ENCODE measurements around the gene PHLPP1.
"Not testable (repeated sequence)": the region's sequence is repeated elsewhere in the genome, so short reads cannot be mapped to it uniquely, and the experiment has no call there.

The PHLPP1 gene

GRCh38 chr18:62900132-62900883, 185.0 kb downstream of the PHLPP1 start:
- no peak for DNase-seq

- no peak for DNase-seq
Measured at GRCh38 chr18:62902776-62903175, 187.4 kb downstream of the PHLPP1 start.

GRCh38 chr18:62904396-62905285, 189.3 kb downstream of the PHLPP1 start:
- no peak for DNase-seq

- DNase-seq = no peak
Measured at GRCh38 chr18:62912885-62913284, 197.5 kb downstream of the PHLPP1 start.

- not testable (repeated sequence) for DNase-seq
Measured at GRCh38 chr18:62913824-62914223, 198.5 kb downstream of the PHLPP1 start.

GRCh38 chr18:62914871-62915392, 199.6 kb downstream of the PHLPP1 start:
- no peak for DNase-seq

GRCh38 chr18:62918361-62918760, 203.0 kb downstream of the PHLPP1 start:
- no peak for DNase-seq

GRCh38 chr18:62919109-62919838, 203.9 kb downstream of the PHLPP1 start:
- no peak for DNase-seq

- no peak for DNase-seq
Measured at GRCh38 chr18:62925031-62925688, 209.8 kb downstream of the PHLPP1 start.

GRCh38 chr18:62928326-62928725, 213.0 kb downstream of the PHLPP1 start:
- no peak for DNase-seq

- no peak for DNase-seq
Measured at GRCh38 chr18:62933261-62933887, 218.0 kb downstream of the PHLPP1 start.

- no peak for DNase-seq
Measured at GRCh38 chr18:62935994-62936393, 220.7 kb downstream of the PHLPP1 start.

- no peak for DNase-seq
Measured at GRCh38 chr18:62937065-62937464, 221.7 kb downstream of the PHLPP1 start.

GRCh38 chr18:62938006-62938405, 222.7 kb downstream of the PHLPP1 start:
- DNase-seq = no peak

GRCh38 chr18:62938487-62938886, 223.1 kb downstream of the PHLPP1 start:
- DNase-seq = no peak

GRCh38 chr18:62939433-62939832, 224.1 kb downstream of the PHLPP1 start:
- no peak for DNase-seq

- DNase-seq = no peak
Measured at GRCh38 chr18:62939926-62940325, 224.6 kb downstream of the PHLPP1 start.

- peak; percentile 18 for DNase-seq
Measured at GRCh38 chr18:62942578-62942977, 227.2 kb downstream of the PHLPP1 start.

- DNase-seq = no peak
Measured at GRCh38 chr18:62944454-62944853, 229.1 kb downstream of the PHLPP1 start.

- no peak for DNase-seq
Measured at GRCh38 chr18:62948788-62949187, 233.4 kb downstream of the PHLPP1 start.

- DNase-seq = no peak
Measured at GRCh38 chr18:62950246-62950645, 234.9 kb downstream of the PHLPP1 start.

GRCh38 chr18:62952807-62953206, 237.5 kb downstream of the PHLPP1 start:
- DNase-seq = no peak
